ENCODE measurements around the gene BLTP3B. TPM values are rescaled to one million over a fixed set of nuclear protein-coding genes. Genes with fewer than 3 reads are reported as not detected.
"Not testable (repeated sequence)": the region's sequence is repeated elsewhere in the genome, so short reads cannot be mapped to it uniquely, and the experiment has no call there.

Gene BLTP3B, protein sequence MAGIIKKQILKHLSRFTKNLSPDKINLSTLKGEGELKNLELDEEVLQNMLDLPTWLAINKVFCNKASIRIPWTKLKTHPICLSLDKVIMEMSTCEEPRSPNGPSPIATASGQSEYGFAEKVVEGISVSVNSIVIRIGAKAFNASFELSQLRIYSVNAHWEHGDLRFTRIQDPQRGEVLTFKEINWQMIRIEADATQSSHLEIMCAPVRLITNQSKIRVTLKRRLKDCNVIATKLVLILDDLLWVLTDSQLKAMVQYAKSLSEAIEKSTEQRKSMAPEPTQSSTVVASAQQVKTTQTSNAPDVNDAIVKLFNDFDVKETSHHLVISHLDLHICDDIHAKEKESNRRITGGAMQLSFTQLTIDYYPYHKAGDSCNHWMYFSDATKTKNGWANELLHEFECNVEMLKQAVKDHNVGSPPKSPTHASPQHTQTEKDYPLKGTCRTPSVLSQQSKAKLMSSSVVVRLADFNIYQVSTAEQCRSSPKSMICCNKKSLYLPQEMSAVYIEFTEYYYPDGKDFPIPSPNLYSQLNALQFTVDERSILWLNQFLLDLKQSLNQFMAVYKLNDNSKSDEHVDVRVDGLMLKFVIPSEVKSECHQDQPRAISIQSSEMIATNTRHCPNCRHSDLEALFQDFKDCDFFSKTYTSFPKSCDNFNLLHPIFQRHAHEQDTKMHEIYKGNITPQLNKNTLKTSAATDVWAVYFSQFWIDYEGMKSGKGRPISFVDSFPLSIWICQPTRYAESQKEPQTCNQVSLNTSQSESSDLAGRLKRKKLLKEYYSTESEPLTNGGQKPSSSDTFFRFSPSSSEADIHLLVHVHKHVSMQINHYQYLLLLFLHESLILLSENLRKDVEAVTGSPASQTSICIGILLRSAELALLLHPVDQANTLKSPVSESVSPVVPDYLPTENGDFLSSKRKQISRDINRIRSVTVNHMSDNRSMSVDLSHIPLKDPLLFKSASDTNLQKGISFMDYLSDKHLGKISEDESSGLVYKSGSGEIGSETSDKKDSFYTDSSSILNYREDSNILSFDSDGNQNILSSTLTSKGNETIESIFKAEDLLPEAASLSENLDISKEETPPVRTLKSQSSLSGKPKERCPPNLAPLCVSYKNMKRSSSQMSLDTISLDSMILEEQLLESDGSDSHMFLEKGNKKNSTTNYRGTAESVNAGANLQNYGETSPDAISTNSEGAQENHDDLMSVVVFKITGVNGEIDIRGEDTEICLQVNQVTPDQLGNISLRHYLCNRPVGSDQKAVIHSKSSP (N-terminal part only)
- 10.6 TPM for polyA plus RNA-seq (2013, experiment 1 of 2; ENCODE audit: insufficient read length)
- polyA plus RNA-seq (2013, experiment 2 of 2; ENCODE audit: insufficient read length): 8.9 TPM

GRCh38 chr12:100142851-100143559, at the start of gene BLTP3B:
TSS of gene BLTP3B (minus strand) at chr12:100142874. CDS start at chr12:100142635, 239 bp downstream.
- DNase-seq: peak; percentile 82

- no peak for DNase-seq
These were observed 47.1 kb upstream of the BLTP3B start for GRCh38 chr12:100189636-100190394.

- DNase-seq: not testable (repeated sequence)
These were observed 46.4 kb upstream of the BLTP3B start for GRCh38 chr12:100188888-100189635.

- no peak for DNase-seq
These were observed 45.3 kb upstream of the BLTP3B start for GRCh38 chr12:100187857-100188519.

DNA sequence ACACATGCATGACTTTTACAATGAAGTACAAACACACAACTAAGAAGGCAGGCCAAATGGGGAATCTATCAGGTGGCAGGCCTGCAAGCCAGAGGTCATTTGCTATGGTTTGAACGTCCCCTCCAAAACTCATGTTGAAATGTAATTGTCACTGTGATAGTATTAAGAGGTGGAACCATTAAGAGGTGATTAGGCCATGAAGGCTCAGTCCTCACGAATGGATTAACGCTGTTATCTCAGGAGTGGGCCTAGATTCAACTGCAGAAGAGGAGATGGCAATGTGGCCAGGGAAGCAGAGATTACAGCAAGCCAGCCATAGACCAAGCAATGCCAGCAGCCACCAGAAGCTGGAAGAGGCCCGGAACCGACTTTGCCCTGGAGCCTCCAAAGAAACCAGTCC, 44.4 kb upstream of the BLTP3B start:
- no peak for DNase-seq

- no peak for DNase-seq
These were observed 43.4 kb upstream of the BLTP3B start for GRCh38 chr12:100186071-100186470.

- DNase-seq: no peak
These were observed 42.8 kb upstream of the BLTP3B start for GRCh38 chr12:100185361-100185894.

GRCh38 chr12:100184549-100185145, 42.0 kb upstream of the BLTP3B start:
- no peak for DNase-seq

DNA sequence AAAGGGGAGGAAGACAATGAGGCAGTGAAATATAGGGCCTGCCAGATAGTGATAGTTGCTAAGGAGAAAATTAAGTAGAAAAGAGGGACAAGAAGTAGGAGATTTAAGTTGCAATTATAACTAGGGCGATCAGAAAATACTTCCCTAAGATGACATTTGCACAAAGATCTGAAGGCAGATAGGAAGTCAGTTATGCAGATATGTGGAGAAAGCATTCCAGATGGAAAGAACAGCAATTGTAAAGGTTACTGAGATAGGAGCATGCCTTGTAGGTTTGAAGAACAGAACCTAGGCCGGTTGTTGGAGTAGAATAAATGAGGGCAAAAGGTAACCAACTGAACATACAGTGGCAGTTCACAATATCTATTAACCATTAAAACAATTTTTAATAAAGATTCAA, 36.6 kb upstream of the BLTP3B start:
- DNase-seq: no peak

GRCh38 chr12:100176493-100176892, 33.8 kb upstream of the BLTP3B start:
- DNase-seq: not testable (repeated sequence)

DNA sequence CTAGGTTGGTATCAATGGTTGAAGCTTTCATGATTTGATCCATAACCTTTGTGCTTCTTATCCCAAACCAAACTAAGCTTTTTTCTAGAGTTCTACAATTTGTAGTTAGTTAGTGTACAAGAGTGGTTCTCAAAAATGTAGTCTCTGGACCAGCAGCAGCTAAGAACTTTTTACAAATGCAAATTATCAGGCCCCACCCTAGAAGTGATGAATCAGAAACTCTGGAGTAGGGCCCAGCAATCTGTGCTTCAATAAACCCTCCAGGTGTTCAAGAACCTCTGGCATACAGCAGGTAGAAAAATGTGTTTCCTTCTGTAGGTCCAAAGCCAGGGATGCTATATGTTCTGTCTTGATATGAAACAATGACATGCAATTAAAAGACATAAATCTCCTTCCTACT, 31.8 kb upstream of the BLTP3B start:
- DNase-seq: no peak

DNA sequence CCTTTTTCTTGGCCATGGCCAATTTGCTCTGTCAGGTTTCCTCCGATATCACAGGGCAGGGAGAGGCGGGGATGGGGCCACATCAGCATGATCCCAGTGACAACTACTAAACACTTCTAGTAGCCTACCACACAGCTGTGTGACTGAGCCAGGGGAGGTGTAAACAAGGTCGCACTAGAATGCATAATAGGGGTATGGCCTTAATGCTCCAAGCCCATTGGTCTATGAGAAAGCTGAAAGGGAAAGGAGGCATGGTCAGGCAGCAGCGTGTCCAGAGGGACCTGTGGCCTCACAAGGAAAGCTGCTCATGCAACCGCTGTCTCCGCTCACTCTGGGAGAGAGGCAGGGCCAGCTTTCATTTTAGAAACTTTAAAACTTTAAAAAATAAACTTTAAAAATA, 30.4 kb upstream of the BLTP3B start:
- DNase-seq: no peak

- DNase-seq: peak; percentile 19
These were observed 28.6 kb upstream of the BLTP3B start for GRCh38 chr12:100171248-100171647.

- DNase-seq: no peak
These were observed 27.7 kb upstream of the BLTP3B start for GRCh38 chr12:100170313-100170858.

GRCh38 chr12:100169345-100169744, 26.7 kb upstream of the BLTP3B start:
- no peak for DNase-seq

DNA sequence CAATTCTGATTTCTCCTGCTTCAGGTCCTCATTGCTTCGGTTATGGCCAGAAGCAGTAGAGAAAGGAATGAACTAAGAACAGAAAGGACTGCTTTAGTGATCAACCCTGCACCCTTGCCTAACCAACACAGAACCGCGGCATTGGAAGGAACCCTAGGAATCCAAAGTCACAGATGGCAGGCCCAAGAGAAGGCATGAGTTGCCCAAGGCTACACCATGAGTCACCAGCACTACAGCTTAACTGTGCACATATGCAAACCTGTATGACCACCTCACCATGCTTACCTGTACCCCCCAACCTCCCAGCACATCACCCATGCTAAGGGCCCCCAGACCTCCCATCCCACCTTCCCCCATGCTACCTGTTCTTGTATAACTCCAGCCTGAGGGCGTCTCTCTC, 25.9 kb upstream of the BLTP3B start:
- no peak for DNase-seq

GRCh38 chr12:100166232-100166631, 23.6 kb upstream of the BLTP3B start:
- no peak for DNase-seq

DNA sequence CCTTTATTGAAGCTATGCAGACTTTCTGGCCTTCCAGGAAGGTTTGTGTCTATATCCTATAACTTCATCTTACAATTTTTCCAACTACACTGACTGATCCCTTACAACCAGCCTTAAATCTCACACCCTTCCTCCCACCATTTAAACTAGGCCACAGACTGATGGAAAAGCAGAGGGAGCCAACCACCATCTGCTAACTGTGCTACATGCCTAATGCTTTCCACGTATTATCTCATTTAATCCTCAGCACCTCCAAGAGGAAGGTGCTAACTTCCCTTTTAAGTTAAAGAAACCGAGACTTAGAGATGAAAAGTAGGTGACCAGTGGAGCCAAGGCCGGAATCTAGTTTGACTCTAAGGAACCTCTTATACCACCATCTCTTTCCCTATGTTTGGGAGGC, 22.7 kb upstream of the BLTP3B start:
- DNase-seq: no peak

Data from fibroblast of skin of back (primary cell).